HG02973 (cell line): ENCODE data around the gene ANKRD24.
"Not testable (repeated sequence)": the region's sequence is repeated elsewhere in the genome, so short reads cannot be mapped to it uniquely, and the experiment has no call there.

Experiments
- ATAC-seq: cut with Tn5 transposase; IDR thresholded peaks from one replicate; pipeline ENCODE4 v1.9.1; 2021; ENCODE audit warnings: moderate library complexity; ENCODE audit not compliant: unreplicated experiment

The ANKRD24 gene

DNA sequence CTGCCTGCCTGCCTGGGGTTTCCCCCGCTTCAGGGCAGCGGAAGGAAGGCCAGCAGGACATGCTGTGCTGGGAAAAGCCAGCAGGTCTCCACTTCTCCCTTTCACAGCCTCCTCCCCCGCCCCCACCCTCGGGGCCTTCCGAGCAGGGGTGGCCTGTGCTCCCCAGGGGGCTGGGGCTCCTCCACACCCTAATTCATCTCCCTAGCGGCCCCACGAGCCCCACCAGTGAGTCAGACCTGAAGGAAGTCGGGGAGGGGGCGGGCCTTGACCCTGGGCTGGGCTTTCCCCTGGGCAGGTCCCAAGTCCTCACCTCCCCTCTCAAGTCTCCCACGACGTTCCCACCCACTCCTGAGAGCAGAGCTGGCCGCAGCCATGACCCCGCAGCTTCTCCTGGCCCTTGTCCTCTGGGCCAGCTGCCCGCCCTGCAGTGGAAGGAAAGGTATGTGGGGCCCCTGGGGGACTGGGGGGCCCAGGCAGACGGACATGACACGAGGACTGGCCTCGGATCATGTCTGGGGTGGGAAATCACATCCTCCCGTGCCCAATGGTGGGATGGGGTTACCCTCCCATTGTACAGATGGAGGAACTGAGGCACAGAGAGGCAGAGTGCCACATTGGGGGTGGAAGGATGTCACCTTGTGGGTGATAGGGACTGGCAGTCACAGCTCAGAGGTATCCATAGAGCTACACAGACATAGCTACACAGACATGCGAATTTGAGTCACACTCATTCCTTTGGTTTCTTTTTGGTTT lies 46.9 kb downstream of the ANKRD24 start, which contains the start of gene EBI3:
Gene EBI3 (plus strand): TSS at position 345 of the 753 bp plus-strand sequence. CDS start 28 bp downstream, at position 373.
- ATAC-seq = peak; percentile 53

DNA sequence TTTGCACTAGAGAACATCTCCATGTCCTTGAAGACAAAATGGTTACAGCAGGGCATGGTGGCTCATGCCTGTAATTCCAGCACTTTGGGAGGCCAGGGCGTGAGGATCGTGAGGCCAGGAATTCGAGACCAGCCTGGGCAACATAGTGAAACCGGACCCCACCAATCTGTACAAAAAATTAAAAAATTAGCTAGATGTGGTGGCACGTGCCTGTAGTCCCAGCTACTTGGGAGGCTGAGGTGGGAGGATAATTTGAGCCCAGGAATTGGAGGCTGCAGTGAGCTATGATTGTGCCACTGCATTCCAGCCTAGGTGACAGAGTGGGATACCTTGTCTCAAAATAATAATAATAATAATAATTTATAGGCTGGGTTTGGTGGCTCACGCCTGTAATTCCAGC lies 47.7 kb downstream of the ANKRD24 start:
- not testable (repeated sequence) for ATAC-seq

GRCh38 chr19:4231521-4231920 lies 49.0 kb downstream of the ANKRD24 start:
- ATAC-seq = not testable (repeated sequence)

GRCh38 chr19:4232139-4232538 lies 49.6 kb downstream of the ANKRD24 start:
- ATAC-seq = not testable (repeated sequence)

DNA sequence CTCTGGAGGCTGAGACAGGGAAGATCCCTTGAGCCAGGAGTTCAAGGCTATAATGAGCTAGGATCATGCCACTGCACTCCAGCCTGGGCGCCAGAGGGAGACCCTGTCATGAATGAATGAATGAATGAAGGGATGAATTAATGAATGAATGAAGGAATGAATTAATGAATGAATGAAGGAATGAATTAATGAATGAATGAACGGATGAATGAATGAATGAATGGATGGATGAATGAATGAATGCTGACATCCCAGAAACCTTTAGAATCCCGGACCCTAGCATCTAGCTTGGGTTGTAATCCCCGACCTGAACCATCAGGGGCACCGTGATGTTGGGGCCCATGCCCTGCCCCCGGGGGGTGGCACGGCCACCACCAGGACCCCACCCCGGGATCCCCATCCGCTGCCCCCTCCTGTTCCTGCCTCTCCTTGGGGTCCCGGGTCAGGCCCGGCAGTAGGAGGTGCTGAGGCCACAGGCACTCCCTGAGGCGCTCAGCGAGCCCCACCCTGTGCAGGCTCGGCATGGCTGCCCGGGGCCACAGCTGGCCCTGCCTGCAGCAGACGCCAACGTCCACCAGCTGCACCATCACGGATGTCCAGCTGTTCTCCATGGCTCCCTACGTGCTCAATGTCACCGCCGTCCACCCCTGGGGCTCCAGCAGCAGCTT lies 50.3 kb downstream of the ANKRD24 start:
- ATAC-seq = no peak

GRCh38 chr19:4233282-4233853 lies 50.9 kb downstream of the ANKRD24 start:
- no peak for ATAC-seq

- no peak for ATAC-seq
Measured at GRCh38 chr19:4234142-4234861, 51.8 kb downstream of the ANKRD24 start.

DNA sequence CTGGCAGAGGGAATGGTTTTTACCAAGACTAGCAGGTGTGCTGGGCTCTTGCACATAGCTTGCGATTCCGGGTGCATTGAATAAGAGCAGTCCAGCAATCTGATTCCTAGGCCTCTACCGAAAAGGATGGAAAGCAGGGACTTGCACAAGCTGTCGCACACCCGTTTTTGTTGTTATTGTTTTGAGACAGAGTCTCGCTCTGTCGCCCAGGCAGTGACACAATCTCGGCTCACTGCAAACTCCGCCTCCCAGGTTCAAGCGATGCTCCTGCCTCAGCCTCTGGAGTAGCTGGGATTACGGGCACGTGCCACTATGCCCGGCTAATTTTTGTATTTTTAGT lies 52.3 kb downstream of the ANKRD24 start:
- no peak for ATAC-seq

- ATAC-seq = not testable (repeated sequence)
Measured at GRCh38 chr19:4237510-4237909, 55.0 kb downstream of the ANKRD24 start.

GRCh38 chr19:4238831-4239230 lies 56.3 kb downstream of the ANKRD24 start:
- ATAC-seq = no peak

GRCh38 chr19:4241824-4242430 lies 59.4 kb downstream of the ANKRD24 start:
- ATAC-seq = no peak

- not testable (repeated sequence) for ATAC-seq
Measured at GRCh38 chr19:4245938-4246337, 63.4 kb downstream of the ANKRD24 start.

- peak; percentile 78 for ATAC-seq
Measured at GRCh38 chr19:4246767-4247593, 64.5 kb downstream of the ANKRD24 start, which contains the start of gene YJU2. TSS of gene YJU2 (plus strand) at chr19:4247080. CDS start at chr19:4247147, 67 bp downstream.

DNA sequence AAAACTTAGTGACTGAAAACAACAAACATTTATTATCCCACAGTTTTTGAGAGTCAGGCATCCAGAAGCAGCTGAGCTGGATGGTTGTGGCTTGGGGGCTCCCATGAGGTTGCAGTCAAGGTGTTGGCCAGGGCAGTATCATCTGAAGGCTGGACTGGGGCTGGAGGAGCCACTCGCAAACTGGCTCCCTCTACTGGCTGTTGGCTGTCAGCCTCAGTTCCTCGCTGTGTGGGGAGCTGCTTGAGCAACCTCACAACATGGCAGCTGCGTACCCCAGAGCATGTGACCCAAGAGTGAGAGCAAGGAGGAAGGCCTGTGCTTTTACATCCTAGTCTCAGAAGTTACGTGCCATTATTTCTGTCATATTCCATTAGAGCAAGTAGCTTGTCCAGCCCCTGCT lies 74.1 kb downstream of the ANKRD24 start:
- ATAC-seq = no peak

- no peak for ATAC-seq
Measured at GRCh38 chr19:4257025-4257424, 74.5 kb downstream of the ANKRD24 start.

- no peak for ATAC-seq
Measured at GRCh38 chr19:4258181-4258580, 75.7 kb downstream of the ANKRD24 start.

- no peak for ATAC-seq
Measured at GRCh38 chr19:4260613-4261191, 78.2 kb downstream of the ANKRD24 start.

- ATAC-seq = no peak
Measured at GRCh38 chr19:4264812-4265211, 82.3 kb downstream of the ANKRD24 start.

GRCh38 chr19:4266253-4267000 lies 83.9 kb downstream of the ANKRD24 start:
- no peak for ATAC-seq
